ENCODE data around the gene UNC5B. TPM values are rescaled to one million over a fixed set of nuclear protein-coding genes. Genes with fewer than 3 reads are reported as not detected.
A peak's percentile ranks its signal among the peaks of the same experiment; 100 is the strongest.
"Not testable (repeated sequence)": the region's sequence is repeated elsewhere in the genome, so short reads cannot be mapped to it uniquely, and the experiment has no call there.

UNC5B gene
- total RNA-seq, 1 donor from 2014 or later: 3.7 TPM

DNA sequence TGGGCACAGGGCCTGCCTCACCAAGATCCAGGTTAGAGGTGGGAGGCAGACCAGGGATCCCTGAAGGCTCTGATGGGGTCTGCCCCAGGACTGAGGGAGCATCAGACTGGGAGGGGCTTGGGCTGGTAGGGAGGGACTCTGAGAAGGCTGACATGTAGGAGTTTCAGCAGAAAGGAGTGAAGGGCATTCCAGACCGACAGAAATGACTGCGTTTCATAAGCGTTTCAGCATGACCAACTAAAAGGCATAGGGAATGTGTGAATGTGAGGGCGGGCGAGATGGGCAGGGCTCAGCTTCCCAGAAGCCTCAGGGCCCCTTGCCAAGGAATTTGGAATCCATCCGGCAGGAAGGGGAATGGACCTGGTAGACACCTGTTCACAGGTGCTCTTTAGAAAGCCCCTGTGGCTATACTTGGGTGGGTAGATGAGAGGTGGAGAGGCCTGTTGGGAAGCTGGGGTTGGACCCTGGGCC lies 81.8 kb downstream of the UNC5B start:
- H3K36me3 Mint-ChIP-seq (ENCODE audit: insufficient read depth): no peaks in the 10 kb centered on the region
- no peak for DNase-seq (ENCODE audit: low spot score, unreplicated experiment)
- H3K4me1 Mint-ChIP-seq (ENCODE audit: low read depth): no peaks in the 10 kb centered on the region
- H3K9me3 Mint-ChIP-seq (ENCODE audit: low read depth): no peaks in the 10 kb centered on the region
- peak overlapping the region; percentile 40 for H3K27ac Mint-ChIP-seq
- H3K4me3 Mint-ChIP-seq (ENCODE audit: low read depth): no peak overlapping the region
- TF ChIP-seq, protein P1, sequence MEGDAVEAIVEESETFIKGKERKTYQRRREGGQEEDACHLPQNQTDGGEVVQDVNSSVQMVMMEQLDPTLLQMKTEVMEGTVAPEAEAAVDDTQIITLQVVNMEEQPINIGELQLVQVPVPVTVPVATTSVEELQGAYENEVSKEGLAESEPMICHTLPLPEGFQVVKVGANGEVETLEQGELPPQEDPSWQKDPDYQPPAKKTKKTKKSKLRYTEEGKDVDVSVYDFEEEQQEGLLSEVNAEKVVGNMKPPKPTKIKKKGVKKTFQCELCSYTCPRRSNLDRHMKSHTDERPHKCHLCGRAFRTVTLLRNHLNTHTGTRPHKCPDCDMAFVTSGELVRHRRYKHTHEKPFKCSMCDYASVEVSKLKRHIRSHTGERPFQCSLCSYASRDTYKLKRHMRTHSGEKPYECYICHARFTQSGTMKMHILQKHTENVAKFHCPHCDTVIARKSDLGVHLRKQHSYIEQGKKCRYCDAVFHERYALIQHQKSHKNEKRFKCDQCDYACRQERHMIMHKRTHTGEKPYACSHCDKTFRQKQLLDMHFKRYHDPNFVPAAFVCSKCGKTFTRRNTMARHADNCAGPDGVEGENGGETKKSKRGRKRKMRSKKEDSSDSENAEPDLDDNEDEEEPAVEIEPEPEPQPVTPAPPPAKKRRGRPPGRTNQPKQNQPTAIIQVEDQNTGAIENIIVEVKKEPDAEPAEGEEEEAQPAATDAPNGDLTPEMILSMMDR (IDR thresholded peaks at IDR 0.05; ENCODE audit: unreplicated experiment): no peak
- H3K27me3 Mint-ChIP-seq: no peaks in the 10 kb centered on the region

DNA sequence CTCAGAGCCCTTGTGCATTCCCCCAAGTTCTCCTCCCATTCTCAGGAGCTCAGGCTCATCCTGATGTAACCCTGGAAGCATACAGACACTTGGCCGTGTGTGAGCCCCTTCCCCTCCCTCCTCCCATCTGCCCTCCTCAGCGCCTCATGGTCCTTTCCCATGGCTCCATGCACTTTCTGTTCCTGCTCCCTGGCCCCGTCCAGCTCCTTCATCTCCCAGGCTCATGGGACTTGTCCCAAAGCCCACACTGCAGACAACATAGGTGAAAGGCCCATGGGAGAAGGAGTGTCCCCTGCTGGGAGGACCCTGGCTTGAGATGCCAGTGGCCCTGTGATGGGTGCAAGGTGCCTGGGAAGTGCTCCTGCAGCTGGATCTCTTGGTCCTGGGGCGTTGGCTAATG lies 82.5 kb downstream of the UNC5B start:
- Mint-ChIP-seq H3K4me3 (ENCODE audit: low read depth) (no peak overlapping the region), H3K27me3 (no peaks in the 10 kb centered on the region), H3K4me1 (ENCODE audit: low read depth) (peaks cover 2% of the 10 kb centered on the region), H3K27ac (no peak overlapping the region), H3K36me3 (ENCODE audit: insufficient read depth) (no peaks in the 10 kb centered on the region), H3K9me3 (ENCODE audit: low read depth) (no peaks in the 10 kb centered on the region)
- TF ChIP-seq, protein P1 (IDR thresholded peaks at IDR 0.05; ENCODE audit: unreplicated experiment): no peak
- DNase-seq (ENCODE audit: low spot score, unreplicated experiment): no peak

DNA sequence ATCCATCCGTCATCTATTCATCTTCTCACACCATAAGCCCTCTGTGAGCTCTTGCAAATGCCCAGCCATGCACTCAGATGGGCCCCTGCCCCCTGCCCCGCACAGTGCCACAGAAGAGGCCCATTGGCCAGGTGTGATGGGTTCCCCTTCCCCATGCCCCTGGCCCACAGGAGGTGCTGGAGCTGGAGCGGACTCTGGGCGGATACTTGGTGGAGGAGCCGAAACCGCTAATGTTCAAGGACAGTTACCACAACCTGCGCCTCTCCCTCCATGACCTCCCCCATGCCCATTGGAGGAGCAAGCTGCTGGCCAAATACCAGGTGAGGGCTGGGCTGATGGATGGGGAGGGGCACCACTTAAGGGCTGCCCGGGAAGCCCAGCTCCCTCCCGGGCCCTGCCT lies 83.3 kb downstream of the UNC5B start:
- Mint-ChIP-seq H3K4me1 (ENCODE audit: low read depth) (peaks cover 2% of the 10 kb centered on the region), H3K4me3 (ENCODE audit: low read depth) (no peak overlapping the region), H3K36me3 (ENCODE audit: insufficient read depth) (no peaks in the 10 kb centered on the region), H3K27ac (no peak overlapping the region), H3K27me3 (no peaks in the 10 kb centered on the region), H3K9me3 (ENCODE audit: low read depth) (no peaks in the 10 kb centered on the region)
- TF ChIP-seq, protein P1 (IDR thresholded peaks at IDR 0.05; ENCODE audit: unreplicated experiment): no peak
- DNase-seq (ENCODE audit: low spot score, unreplicated experiment): no peak

DNA sequence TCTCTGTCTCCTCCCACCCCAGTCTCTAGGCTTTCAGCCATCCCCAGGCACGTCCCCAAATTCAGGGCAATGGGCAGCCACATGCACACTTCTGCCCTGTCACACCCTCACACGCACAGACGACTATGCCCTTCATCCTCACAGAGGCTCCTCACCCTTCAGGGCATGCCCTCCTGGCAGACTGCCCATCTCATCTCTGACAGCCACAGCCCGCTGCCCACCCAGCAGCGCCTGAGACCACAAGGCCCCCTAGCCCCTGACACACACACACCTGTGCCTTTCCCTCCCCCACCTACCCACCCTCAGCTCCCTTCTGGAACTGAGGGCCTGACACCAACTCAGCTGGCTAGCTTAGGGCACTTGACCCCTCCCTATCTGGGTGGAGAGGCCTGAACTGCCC lies 83.7 kb downstream of the UNC5B start:
- TF ChIP-seq, protein P1 (IDR thresholded peaks at IDR 0.05; ENCODE audit: unreplicated experiment): no peak
- Mint-ChIP-seq H3K36me3 (ENCODE audit: insufficient read depth) (no peaks in the 10 kb centered on the region), H3K4me3 (ENCODE audit: low read depth) (no peak overlapping the region), H3K27me3 (no peaks in the 10 kb centered on the region), H3K27ac (no peak overlapping the region), H3K9me3 (ENCODE audit: low read depth) (no peaks in the 10 kb centered on the region), H3K4me1 (ENCODE audit: low read depth) (peaks cover 2% of the 10 kb centered on the region)
- no peak for DNase-seq (ENCODE audit: low spot score, unreplicated experiment)

DNA sequence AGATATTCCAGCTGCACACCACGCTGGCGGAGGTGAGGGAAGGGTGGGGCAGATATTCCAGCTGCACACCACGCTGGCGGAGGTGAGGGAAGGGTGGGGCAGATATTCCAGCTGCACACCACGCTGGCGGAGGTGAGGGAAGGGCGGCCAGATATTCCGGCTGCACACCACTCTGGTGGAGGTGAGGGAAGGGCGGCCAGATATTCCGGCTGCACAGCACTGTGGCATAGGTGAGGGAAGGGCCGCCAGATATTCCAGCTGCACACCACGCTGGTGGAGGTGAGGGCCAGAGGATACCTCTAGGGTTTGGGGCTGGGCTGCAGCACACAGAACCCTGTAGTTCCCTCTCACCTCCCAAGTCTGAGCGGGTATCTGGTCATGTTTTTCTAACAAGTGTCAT lies 84.4 kb downstream of the UNC5B start:
- not testable (repeated sequence) for DNase-seq (ENCODE audit: low spot score, unreplicated experiment); H3K36me3 Mint-ChIP-seq (ENCODE audit: insufficient read depth); H3K27ac Mint-ChIP-seq; H3K4me1 Mint-ChIP-seq (ENCODE audit: low read depth); H3K27me3 Mint-ChIP-seq; H3K9me3 Mint-ChIP-seq (ENCODE audit: low read depth); H3K4me3 Mint-ChIP-seq (ENCODE audit: low read depth)

DNA sequence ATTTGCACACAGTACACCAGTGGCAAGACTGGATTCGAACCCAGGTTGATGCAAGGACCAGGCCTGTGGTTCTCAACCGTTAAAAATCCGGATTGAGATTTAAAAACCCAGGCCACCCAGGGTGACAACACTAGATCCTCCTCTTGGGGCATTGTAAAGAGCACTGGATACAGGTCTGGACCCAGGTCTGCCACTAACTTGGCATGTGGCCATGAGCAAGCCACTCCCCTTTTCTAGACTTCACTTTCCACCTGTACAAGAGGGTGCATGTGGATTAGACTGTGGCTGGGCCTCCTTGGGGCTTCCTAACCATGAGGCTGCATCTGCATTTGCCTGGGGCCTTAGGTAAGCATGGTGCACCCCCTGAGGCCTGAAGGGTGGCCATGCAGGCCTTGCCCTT lies 85.0 kb downstream of the UNC5B start:
- TF ChIP-seq, protein P1 (IDR thresholded peaks at IDR 0.05; ENCODE audit: unreplicated experiment): no peak
- H3K36me3 Mint-ChIP-seq (ENCODE audit: insufficient read depth): no peaks in the 10 kb centered on the region
- no peak for DNase-seq (ENCODE audit: low spot score, unreplicated experiment)
- H3K4me3 Mint-ChIP-seq (ENCODE audit: low read depth): no peak overlapping the region
- no peaks in the 10 kb centered on the region for H3K27me3 Mint-ChIP-seq
- H3K9me3 Mint-ChIP-seq (ENCODE audit: low read depth): no peaks in the 10 kb centered on the region
- no peak overlapping the region for H3K27ac Mint-ChIP-seq
- H3K4me1 Mint-ChIP-seq (ENCODE audit: low read depth): peaks cover 2% of the 10 kb centered on the region
